HepG2 (cell line): ENCODE data around the gene SOX12. TPM values are rescaled to one million over a fixed set of nuclear protein-coding genes. Genes with fewer than 3 reads are reported as not detected.
A peak's percentile ranks its signal among the peaks of the same experiment; 100 is the strongest.

Source experiments
- ETS1 ChIP-seq: sonication (generic); formaldehyde crosslinking; IDR thresholded peaks from 2 replicates; pipeline ENCODE4 v1.4.0; 2020; ENCODE audit warnings: missing genetic modification reagents
- HHEX ChIP-seq: IDR thresholded peaks from 2 replicates; pipeline ENCODE4 v1.6.1; 2016; ENCODE audit warnings: control low read depth
- ZBTB38 ChIP-seq: sonication (generic); formaldehyde crosslinking; IDR thresholded peaks from 2 replicates; pipeline ENCODE4 v1.5.1; 2020; ENCODE audit warnings: mild to moderate bottlenecking, missing genetic modification reagents
- ZNF44 ChIP-seq: sonication (generic); formaldehyde crosslinking; IDR thresholded peaks from 2 replicates; pipeline ENCODE4 v1.5.1; 2020; ENCODE audit warnings: mild to moderate bottlenecking, missing genetic modification reagents
- ZNF574 ChIP-seq: sonication (generic); formaldehyde crosslinking; IDR thresholded peaks from 2 replicates; pipeline ENCODE4 v1.4.0; 2020; ENCODE audit warnings: missing genetic modification reagents
- polyA plus RNA-seq, 8 experiments: library from polyadenylated mRNA; depleted of rRNA in 3 of 8; stranded (reverse) in 7 of 8; unstranded in 1 of 8; fragments of >200 nt; fragmentation: Illumina TruSeq in 4 of 8; extraction: Trizol in 4 of 8; gene quantifications; 2 replicates each; pipeline versions ENCODE4 v1.2.1 to v1.2.3, GENCODE V29; 2011 to 2016; ENCODE audit warnings: low read depth in 4 of 8, missing spikeins in 1 of 8, mixed read lengths in 1 of 8; ENCODE audit not compliant: insufficient read depth in 1 of 8
- total RNA-seq, 5 experiments: library from RNA; depleted of rRNA; stranded (reverse); fragments of >200 nt; fragmentation: Illumina TruSeq; extraction: Trizol; gene quantifications; 2 replicates each; pipeline ENCODE4 v1.2.3, GENCODE V29; 2016; ENCODE audit warnings: low read depth in 1 of 5
- TF ChIP-seq, protein P1 (sequence below): sonication (generic); formaldehyde crosslinking; IDR thresholded peaks from 2 replicates; pipeline ENCODE4 v1.4.0; 2020; ENCODE audit warnings: mild to moderate bottlenecking, missing genetic modification reagents
- TF ChIP-seq, protein P2 (sequence below): sonication (generic); formaldehyde crosslinking; conservative IDR thresholded peaks from 2 replicates; pipeline ENCODE4 v1.8.0; 2022; ENCODE audit warnings: missing genetic modification reagents
- TF ChIP-seq, protein P3 (sequence below): sonication (generic); formaldehyde crosslinking; IDR thresholded peaks from 2 replicates; pipeline ENCODE4 v1.4.0; 2020; ENCODE audit warnings: missing genetic modification reagents, mild to moderate bottlenecking, borderline replicate concordance

Gene SOX12
- total and polyA plus RNA-seq, 2 of the 13 experiments (the other 11 are each of a cell fraction or from before 2014, with no cell fraction given) = 10.0 to 18.7 TPM

DNA sequence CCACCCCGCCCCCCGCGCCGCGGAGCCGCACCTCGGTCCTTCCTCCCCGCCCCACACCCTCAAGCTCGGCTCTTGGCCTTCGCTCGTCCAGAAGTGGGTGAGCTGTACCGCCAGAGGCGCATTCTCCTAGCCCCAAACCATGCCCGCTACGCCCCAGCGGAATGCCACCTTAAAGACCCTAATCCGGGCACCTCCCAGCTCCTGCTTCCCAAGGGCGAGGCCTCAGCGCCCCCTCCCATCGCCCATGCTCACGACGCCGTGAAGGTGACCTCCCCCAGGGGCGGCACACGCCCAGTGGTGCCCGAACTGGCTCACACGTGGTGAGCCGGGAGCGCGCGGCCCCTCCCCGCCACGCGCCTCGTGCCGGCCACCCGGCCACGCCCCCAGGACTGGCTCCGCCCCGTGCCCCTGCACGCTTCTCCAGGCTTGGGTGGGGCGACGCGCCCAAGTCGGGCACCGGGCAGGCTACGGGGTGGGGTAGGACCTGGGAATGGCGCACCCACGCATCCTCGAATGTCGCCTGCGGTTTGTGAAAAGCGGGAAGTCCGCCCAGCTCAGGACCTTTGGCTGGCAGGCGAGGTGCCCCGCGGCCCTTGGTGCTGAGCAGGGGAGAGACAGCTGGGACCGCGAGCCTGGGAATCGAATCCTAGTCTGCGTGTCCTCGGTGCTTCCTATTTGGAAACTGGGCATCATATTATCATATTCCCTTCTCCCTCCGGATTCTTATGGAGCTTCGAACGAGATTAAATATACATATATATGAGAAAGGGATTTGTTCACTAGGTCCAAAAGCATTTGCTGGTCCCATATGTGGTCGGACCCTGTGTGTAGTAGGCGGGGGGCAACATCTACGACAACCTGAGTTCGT lies 941 bp upstream of the SOX12 start (continued):
- TF ChIP-seq, protein P1, sequence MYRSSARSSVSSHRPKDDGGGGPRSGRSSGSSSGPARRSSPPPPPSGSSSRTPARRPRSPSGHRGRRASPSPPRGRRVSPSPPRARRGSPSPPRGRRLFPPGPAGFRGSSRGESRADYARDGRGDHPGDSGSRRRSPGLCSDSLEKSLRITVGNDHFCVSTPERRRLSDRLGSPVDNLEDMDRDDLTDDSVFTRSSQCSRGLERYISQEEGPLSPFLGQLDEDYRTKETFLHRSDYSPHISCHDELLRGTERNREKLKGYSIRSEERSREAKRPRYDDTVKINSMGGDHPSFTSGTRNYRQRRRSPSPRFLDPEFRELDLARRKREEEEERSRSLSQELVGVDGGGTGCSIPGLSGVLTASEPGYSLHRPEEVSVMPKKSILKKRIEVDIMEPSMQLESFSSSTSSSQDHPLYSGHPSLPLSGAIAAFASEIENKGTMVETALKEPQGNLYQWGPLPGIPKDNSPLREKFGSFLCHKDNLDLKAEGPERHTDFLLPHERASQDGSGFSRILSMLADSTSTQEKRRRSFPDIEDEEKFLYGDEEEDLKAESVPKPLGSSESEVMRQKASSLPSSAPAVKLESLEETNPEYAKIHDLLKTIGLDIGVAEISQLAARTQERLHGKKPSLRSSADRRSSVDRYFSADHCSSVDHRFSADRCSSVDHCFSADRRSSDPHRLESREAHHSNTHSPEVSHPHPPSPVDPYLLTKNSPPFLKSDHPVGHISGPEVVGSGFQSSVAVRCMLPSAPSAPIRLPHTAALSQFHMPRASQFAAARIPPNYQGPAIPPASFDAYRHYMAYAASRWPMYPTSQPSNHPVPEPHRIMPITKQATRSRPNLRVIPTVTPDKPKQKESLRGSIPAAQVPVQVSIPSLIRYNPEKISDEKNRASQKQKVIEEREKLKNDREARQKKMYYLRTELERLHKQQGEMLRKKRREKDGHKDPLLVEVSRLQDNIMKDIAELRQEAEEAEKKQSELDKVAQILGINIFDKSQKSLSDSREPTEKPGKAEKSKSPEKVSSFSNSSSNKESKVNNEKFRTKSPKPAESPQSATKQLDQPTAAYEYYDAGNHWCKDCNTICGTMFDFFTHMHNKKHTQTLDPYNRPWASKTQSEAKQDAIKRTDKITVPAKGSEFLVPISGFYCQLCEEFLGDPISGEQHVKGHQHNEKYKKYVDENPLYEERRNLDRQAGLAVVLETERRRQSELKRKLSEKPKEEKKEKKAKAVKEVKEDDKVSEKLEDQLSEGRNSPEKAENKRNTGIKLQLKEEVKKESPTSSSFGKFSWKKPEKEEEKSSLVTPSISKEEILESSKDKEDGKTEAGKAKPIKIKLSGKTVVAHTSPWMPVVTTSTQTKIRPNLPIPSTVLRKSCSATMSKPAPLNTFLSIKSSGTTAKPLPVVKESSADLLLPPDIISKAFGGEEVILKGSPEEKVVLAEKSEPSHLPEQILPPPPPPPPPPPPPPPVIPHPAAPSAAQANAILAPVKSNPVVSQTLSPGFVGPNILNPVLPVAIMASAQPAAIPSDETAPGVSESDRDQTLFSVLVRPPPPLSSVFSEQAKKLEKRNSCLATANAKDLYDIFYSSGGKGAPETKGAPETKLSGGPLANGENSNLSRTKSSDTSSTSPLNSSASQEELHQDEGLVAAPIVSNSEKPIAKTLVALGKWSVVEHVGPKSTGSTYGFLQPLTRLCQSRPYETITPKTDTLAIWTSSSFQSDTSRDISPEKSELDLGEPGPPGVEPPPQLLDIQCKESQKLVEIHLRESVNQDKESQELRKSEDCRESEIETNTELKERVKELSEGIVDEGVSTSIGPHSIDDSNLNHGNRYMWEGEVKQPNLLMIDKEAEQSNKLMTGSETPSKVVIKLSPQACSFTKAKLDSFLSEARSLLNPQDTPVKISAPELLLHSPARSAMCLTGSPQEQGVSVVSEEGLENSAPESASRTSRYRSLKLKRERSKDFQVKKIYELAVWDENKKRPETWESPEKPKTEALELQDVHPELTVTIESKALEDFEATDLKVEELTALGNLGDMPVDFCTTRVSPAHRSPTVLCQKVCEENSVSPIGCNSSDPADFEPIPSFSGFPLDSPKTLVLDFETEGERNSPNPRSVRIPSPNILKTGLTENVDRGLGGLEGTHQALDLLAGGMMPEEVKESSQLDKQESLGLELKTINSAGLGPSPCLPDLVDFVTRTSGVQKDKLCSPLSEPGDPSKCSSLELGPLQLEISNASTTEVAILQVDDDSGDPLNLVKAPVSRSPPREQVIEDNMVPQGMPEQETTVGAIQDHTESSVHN = peak; percentile 99
- TF ChIP-seq HHEX (CRISPR knock-in tag) (no peak), ZNF574 (CRISPR knock-in tag) (peak; percentile 92), ETS1 (CRISPR knock-in tag) (no peak; the same call in 1 of the 2 replicates), ZBTB38 (peak; percentile 92), ZNF44 (CRISPR knock-in tag) (peak; percentile 93)
- TF ChIP-seq, protein P2, sequence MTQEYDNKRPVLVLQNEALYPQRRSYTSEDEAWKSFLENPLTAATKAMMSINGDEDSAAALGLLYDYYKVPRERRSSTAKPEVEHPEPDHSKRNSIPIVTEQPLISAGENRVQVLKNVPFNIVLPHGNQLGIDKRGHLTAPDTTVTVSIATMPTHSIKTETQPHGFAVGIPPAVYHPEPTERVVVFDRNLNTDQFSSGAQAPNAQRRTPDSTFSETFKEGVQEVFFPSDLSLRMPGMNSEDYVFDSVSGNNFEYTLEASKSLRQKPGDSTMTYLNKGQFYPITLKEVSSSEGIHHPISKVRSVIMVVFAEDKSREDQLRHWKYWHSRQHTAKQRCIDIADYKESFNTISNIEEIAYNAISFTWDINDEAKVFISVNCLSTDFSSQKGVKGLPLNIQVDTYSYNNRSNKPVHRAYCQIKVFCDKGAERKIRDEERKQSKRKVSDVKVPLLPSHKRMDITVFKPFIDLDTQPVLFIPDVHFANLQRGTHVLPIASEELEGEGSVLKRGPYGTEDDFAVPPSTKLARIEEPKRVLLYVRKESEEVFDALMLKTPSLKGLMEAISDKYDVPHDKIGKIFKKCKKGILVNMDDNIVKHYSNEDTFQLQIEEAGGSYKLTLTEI = no peak
- TF ChIP-seq, protein P3, sequence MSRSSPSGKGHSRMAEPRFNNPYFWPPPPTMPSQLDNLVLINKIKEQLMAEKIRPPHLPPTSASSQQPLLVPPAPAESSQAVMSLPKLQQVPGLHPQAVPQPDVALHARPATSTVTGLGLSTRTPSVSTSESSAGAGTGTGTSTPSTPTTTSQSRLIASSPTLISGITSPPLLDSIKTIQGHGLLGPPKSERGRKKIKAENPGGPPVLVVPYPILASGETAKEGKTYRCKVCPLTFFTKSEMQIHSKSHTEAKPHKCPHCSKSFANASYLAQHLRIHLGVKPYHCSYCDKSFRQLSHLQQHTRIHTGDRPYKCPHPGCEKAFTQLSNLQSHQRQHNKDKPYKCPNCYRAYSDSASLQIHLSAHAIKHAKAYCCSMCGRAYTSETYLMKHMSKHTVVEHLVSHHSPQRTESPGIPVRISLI (CRISPR knock-in tag) = peak; percentile 83
